Neuronal stem cell (in vitro differentiated cells): ENCODE data around the gene MAP3K20.

Experiments used
- DNase-seq: peaks from one replicate; pipeline ENCODE4 v3.0.0-alpha.2; 2013; ENCODE audit warnings: low spot score
- H2AFZ ChIP-seq: one replicate; pipeline ENCODE4 v1.6.1; 2013; ENCODE audit warnings: mild to moderate bottlenecking, low read length, inconsistent platforms
- H2AK5ac ChIP-seq: 2 replicates; pipeline ENCODE4 v1.6.1; 2013; ENCODE audit warnings: low read depth, mild to moderate bottlenecking, inconsistent platforms, low read length, moderate library complexity, mixed read lengths
- H2BK120ac ChIP-seq: 2 replicates; pipeline ENCODE4 v1.6.1; 2013; ENCODE audit warnings: low read depth, mild to moderate bottlenecking, inconsistent platforms, low read length, moderate library complexity, mixed read lengths
- H2BK12ac ChIP-seq: one replicate; pipeline ENCODE4 v1.6.1; 2013; ENCODE audit warnings: low read length, inconsistent platforms
- H2BK15ac ChIP-seq: 2 replicates; pipeline ENCODE4 v1.6.1; 2013; ENCODE audit warnings: mild to moderate bottlenecking, low read length, inconsistent platforms, mixed read lengths
- H2BK5ac ChIP-seq: one replicate; pipeline ENCODE4 v1.6.1; 2013; ENCODE audit warnings: inconsistent platforms, mild to moderate bottlenecking, low read length, moderate library complexity
- H3K14ac ChIP-seq: one replicate; pipeline ENCODE4 v1.6.1; 2013; ENCODE audit warnings: low read length, inconsistent platforms
- H3K18ac ChIP-seq: 2 replicates; pipeline ENCODE4 v1.6.1; 2013; ENCODE audit warnings: low read length, inconsistent platforms
- H3K23ac ChIP-seq: 2 replicates; pipeline ENCODE4 v1.6.1; 2013; ENCODE audit warnings: low read depth, mild to moderate bottlenecking, mixed read lengths, low read length, inconsistent platforms; ENCODE audit not compliant: poor library complexity
- H3K27ac ChIP-seq: replicated peaks from 3 replicates; pipeline ENCODE4 v1.5.1; 2013; ENCODE audit warnings: low read length, inconsistent platforms
- H3K27me3 ChIP-seq, 3 experiments: 2 replicates each; pipeline ENCODE4 v1.6.1; 2013; ENCODE audit warnings: low read length in 3 of 3, mild to moderate bottlenecking in 2 of 3, inconsistent platforms in 1 of 3, low read depth in 1 of 3, mixed read lengths in 1 of 3, moderate library complexity in 1 of 3; ENCODE audit not compliant: control insufficient read depth in 3 of 3, insufficient read depth in 3 of 3
- H3K36me3 ChIP-seq, 2 donors: replicated peaks in 1 of 2; 2 replicates each; pipeline ENCODE4 v1.6.1; 2013; ENCODE audit warnings: low read length in 2 of 2; ENCODE audit not compliant: control insufficient read depth in 2 of 2, insufficient read depth in 2 of 2
- H3K4ac ChIP-seq: 2 replicates; pipeline ENCODE4 v1.6.1; 2013; ENCODE audit warnings: inconsistent platforms, mild to moderate bottlenecking, low read length, moderate library complexity
- H3K4me1 ChIP-seq, 2 donors: 1 replicate in 1 of 2; 2 replicates in 1 of 2; pipeline ENCODE4 v1.6.1; 2013; ENCODE audit warnings: low read length in 2 of 2, low read depth in 1 of 2; ENCODE audit not compliant: control insufficient read depth in 2 of 2, insufficient read depth in 1 of 2
- H3K4me2 ChIP-seq: one replicate; pipeline ENCODE4 v1.6.1; 2013; ENCODE audit warnings: mild to moderate bottlenecking, low read length, inconsistent platforms; ENCODE audit not compliant: insufficient read depth, poor library complexity, severe bottlenecking
- H3K4me3 ChIP-seq, 2 donors: 2 replicates each; pipeline ENCODE4 v1.5.1; 2013; ENCODE audit warnings: low read length in 2 of 2, mild to moderate bottlenecking in 2 of 2, inconsistent platforms in 1 of 2, moderate library complexity in 1 of 2
- H3K79me1 ChIP-seq: one replicate; pipeline ENCODE4 v1.6.1; 2013; ENCODE audit warnings: low read depth, mild to moderate bottlenecking, inconsistent platforms, low read length, moderate library complexity
- H3K9ac ChIP-seq: one replicate; pipeline ENCODE4 v1.6.1; 2013; ENCODE audit warnings: mild to moderate bottlenecking, low read depth, low read length, inconsistent platforms; ENCODE audit not compliant: poor library complexity
- H3K9me3 ChIP-seq, 2 donors: replicated peaks in 1 of 2; 2 replicates each; pipeline versions ENCODE3 to v1.6.1; 2013; ENCODE audit warnings: low read length in 2 of 2, mild to moderate bottlenecking in 2 of 2, inconsistent platforms in 1 of 2, low read depth in 1 of 2, mixed read lengths in 1 of 2, moderate library complexity in 1 of 2; ENCODE audit not compliant: control insufficient read depth in 2 of 2, insufficient read depth in 1 of 2
- H4K8ac ChIP-seq: one replicate; pipeline ENCODE4 v1.6.1; 2013; ENCODE audit warnings: low read depth, mild to moderate bottlenecking, inconsistent platforms, low read length, moderate library complexity
- H4K91ac ChIP-seq: one replicate; pipeline ENCODE4 v1.6.1; 2013; ENCODE audit warnings: low read length, low read depth, mild to moderate bottlenecking, inconsistent platforms; ENCODE audit not compliant: poor library complexity
- WGBS, 2 donors: extraction: QIAGEN DNeasy Blood & Tissue Kit; methylation state at CpG; one replicate each; pipeline ENCODE4 v1.1.7; 2013; ENCODE audit warnings: missing lambda C conversion rate in 2 of 2, mixed read lengths in 1 of 2; ENCODE audit not compliant: insufficient read length in 2 of 2, insufficient replicate concordance in 1 of 2; ENCODE audit errors: extremely low coverage in 2 of 2; 5-methylcytosine and 5-hydroxymethylcytosine counted together

MAP3K20 gene

DNA sequence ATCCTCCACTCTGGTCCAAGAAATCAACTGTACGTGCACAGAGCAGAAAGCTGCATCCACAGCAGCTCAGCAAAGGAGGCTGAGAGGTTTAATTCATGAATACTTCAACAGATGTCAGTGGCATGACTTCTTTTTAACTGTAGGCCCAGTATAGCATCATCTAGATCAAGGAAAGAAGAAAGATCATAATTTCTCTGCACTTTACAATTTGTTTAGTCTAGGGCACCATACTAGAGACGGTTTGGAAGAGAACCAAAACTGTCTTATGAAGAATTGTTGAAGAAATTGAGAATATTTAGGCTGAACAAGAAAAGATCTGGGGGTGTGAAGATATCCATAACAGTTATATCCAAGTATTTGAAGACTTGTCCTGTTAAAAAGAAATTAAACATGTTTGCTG is 30.5 kb upstream of the MAP3K20 start:
- no CpG with 5 or more reads among the region's 2 CpGs for WGBS, 2 donors
- Histone ChIP-seq H2BK15ac (no peak overlapping the region), H2BK12ac (no peak overlapping the region), H4K8ac (no peak overlapping the region), H3K14ac (no peak overlapping the region), H3K36me3 (no peaks in the 10 kb centered on the region), H2AK5ac (no peak overlapping the region), H3K79me1 (no peaks in the 10 kb centered on the region), H2BK120ac (no peak overlapping the region), H2AFZ (no peak overlapping the region), H3K27me3 (no peaks in the 10 kb centered on the region), H3K4me3 (no peak overlapping the region), H3K4me1 (peaks cover 0 to 2% of the 10 kb centered on the region in 2 donors), H3K4ac (no peak overlapping the region), H4K91ac (no peak overlapping the region), H3K18ac (no peak overlapping the region), H2BK5ac (no peak overlapping the region), H3K9me3 (no peaks in the 10 kb centered on the region), H3K27ac (no peak overlapping the region), H3K9ac (no peak overlapping the region), H3K4me2 (no peak overlapping the region), H3K23ac (no peak overlapping the region)
- no peak for DNase-seq

DNA sequence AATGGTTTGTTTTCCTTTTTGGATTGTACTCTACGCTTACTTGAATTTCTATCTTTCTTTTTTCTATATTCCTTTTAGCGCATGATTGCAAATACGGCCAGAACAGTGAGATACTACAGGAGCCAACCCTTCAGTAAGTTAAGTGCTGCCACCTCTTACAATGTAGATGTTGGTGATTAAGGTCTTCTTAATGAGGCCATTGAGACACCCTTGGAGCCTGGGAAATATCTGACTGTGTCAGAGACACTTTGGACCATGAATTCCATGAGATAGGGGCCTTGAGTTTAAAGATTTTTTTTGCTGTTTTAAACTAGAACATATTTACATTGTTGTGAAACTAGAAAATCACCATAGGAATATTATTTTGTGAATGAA is 27.1 kb upstream of the MAP3K20 start:
- Histone ChIP-seq H2AFZ (no peak overlapping the region), H3K9ac (no peak overlapping the region), H4K91ac (no peak overlapping the region), H2BK5ac (no peak overlapping the region), H2BK120ac (no peak overlapping the region), H4K8ac (no peak overlapping the region), H2BK12ac (no peak overlapping the region), H3K4me2 (no peak overlapping the region), H3K18ac (no peak overlapping the region), H3K23ac (no peak overlapping the region), H3K4me3 (no peak overlapping the region), H2AK5ac (no peak overlapping the region), H3K14ac (no peak overlapping the region), H3K4me1 (peaks cover 0 to 2% of the 10 kb centered on the region in 2 donors), H3K4ac (no peak overlapping the region), H3K9me3 (peaks cover 0 to 1% of the 10 kb centered on the region in 2 donors), H2BK15ac (no peak overlapping the region), H3K36me3 (no peaks in the 10 kb centered on the region), H3K27me3 (no peaks in the 10 kb centered on the region), H3K27ac (no peak overlapping the region), H3K79me1 (no peaks in the 10 kb centered on the region)
- no CpG with 5 or more reads among the region's 3 CpGs for WGBS, 2 donors
- no peak for DNase-seq

DNA sequence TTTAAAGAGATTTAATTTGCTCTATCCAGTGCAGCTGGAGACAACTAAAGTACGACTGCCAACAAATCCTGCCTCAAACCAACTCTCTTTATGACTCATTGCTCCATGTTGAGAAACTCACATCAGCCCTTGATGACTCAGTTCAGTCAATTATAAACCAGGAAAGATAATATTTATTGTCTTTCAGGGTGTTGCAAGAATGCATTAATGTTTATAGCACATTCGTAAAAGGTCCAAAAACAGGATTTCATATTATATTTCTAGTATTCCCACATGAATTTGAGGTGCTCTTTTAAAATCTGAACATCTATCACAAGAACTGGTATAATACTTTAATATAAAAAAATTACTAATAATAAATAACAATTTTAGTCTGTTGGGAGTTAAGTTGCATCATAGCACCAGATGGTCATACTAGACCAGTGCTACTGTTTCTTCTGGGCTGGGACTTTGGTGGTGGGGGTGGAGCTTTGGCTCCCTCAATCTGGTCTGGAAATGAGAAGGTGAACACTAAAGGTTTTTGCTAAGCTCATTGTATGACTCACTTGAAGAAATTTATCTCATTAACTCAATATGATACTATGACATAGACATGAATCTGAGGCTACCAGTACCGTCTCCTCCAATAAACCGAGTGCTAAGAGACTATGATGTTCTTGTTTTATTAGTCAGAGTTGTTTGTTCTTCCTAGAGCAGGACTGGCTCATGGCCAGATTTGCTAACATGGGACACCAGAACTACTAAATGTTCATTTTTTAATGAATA is 26.6 kb upstream of the MAP3K20 start:
- H2BK15ac ChIP-seq, result no peak overlapping the region
- no peak overlapping the region for H2AK5ac ChIP-seq
- H3K79me1 ChIP-seq, result no peaks in the 10 kb centered on the region
- no peaks in the 10 kb centered on the region for H3K27me3 ChIP-seq
- H3K4ac ChIP-seq, result no peak overlapping the region
- H3K9ac ChIP-seq, result no peak overlapping the region
- no peak overlapping the region for H3K23ac ChIP-seq
- no peak overlapping the region for H4K8ac ChIP-seq
- no peak overlapping the region for H3K4me3 ChIP-seq
- no CpG with 5 or more reads among the region's 4 CpGs for WGBS, 2 donors
- no peak overlapping the region for H3K14ac ChIP-seq
- no peak for DNase-seq
- H2BK12ac ChIP-seq, result no peak overlapping the region
- no peak overlapping the region for H4K91ac ChIP-seq
- no peak overlapping the region for H2BK120ac ChIP-seq
- H2AFZ ChIP-seq, result no peak overlapping the region
- no peaks in the 10 kb centered on the region for H3K36me3 ChIP-seq
- peaks cover 0 to 2% of the 10 kb centered on the region in 2 donors for H3K4me1 ChIP-seq
- no peak overlapping the region for H2BK5ac ChIP-seq
- peaks cover 0 to 1% of the 10 kb centered on the region in 2 donors for H3K9me3 ChIP-seq
- no peak overlapping the region for H3K27ac ChIP-seq
- no peak overlapping the region for H3K18ac ChIP-seq
- no peak overlapping the region for H3K4me2 ChIP-seq

DNA sequence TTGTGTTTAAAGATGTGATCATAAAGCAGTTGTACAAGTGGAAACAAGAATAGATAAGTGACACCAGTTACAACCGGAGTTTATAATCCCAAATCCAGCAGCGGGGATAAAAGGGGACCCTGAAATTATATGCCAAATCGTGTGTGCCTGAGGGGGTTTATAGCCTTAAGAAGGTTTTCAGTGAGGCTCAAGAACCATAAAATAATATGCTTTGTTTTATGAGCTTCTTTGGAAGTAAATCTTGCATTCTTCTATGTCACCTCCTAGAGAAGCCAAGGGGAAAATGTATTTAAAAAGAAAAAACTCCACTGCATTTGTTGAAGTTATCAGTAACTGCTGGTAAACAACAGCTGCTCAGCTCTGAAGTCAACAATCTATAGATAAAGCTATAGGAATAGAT is 25.8 kb upstream of the MAP3K20 start:
- no peak overlapping the region for H2BK15ac ChIP-seq
- no peak overlapping the region for H3K9ac ChIP-seq
- no peaks in the 10 kb centered on the region for H3K79me1 ChIP-seq
- H3K27ac ChIP-seq, result no peak overlapping the region
- H3K9me3 ChIP-seq, result peaks cover 0 to 1% of the 10 kb centered on the region in 2 donors
- no peak overlapping the region for H2BK12ac ChIP-seq
- no peak overlapping the region for H3K14ac ChIP-seq
- H4K8ac ChIP-seq, result no peak overlapping the region
- H3K4me1 ChIP-seq, result peaks cover 0 to 2% of the 10 kb centered on the region in 2 donors
- H3K4me2 ChIP-seq, result no peak overlapping the region
- no peak overlapping the region for H2BK120ac ChIP-seq
- H2AK5ac ChIP-seq, result no peak overlapping the region
- no peak overlapping the region for H4K91ac ChIP-seq
- H3K4me3 ChIP-seq, result no peak overlapping the region
- H3K27me3 ChIP-seq, result no peaks in the 10 kb centered on the region
- no peaks in the 10 kb centered on the region for H3K36me3 ChIP-seq
- no peak overlapping the region for H2AFZ ChIP-seq
- H3K4ac ChIP-seq, result no peak overlapping the region
- WGBS, 2 donors, result no CpG with 5 or more reads among the region's 3 CpGs
- H3K23ac ChIP-seq, result no peak overlapping the region
- DNase-seq, result no peak
- H3K18ac ChIP-seq, result no peak overlapping the region
- no peak overlapping the region for H2BK5ac ChIP-seq
